Activated T-helper 17 cell treated with anti-CD3 and anti-CD28 coated beads, Interleukin-2, amount 50 U/mL, for 72 hours (primary cell): ENCODE measurements around the gene FAM89A. TPM values are rescaled to one million over a fixed set of nuclear protein-coding genes. Genes with fewer than 3 reads are reported as not detected.

Experiments used
- ATAC-seq: fragments of 150-1000 bp; cut with Tn5 transposase; replicated peaks from 2 replicates; pipeline ENCODE4 v1.10.0; 2021; ENCODE audit warnings: mild to moderate bottlenecking, moderate library complexity
- H3K27ac Mint-ChIP-seq: one replicate; pipeline ENCODE4 v1.8.0; 2022; ENCODE audit warnings: mixed read lengths
- H3K27me3 Mint-ChIP-seq: one replicate; pipeline ENCODE4 v1.8.0; 2022; ENCODE audit warnings: mixed read lengths
- H3K36me3 Mint-ChIP-seq: one replicate; pipeline ENCODE4 v1.8.0; 2022; ENCODE audit warnings: low read depth, mild to moderate bottlenecking, mixed read lengths
- H3K4me1 Mint-ChIP-seq: one replicate; pipeline ENCODE4 v1.8.0; 2022; ENCODE audit warnings: mixed read lengths
- H3K4me3 Mint-ChIP-seq: one replicate; pipeline ENCODE4 v1.8.0; 2022; ENCODE audit warnings: mild to moderate bottlenecking, mixed read lengths
- H3K9me3 Mint-ChIP-seq: one replicate; pipeline ENCODE4 v1.8.0; 2022; ENCODE audit warnings: mixed read lengths
- total RNA-seq, 2 donors: library from RNA; stranded (reverse); gene quantifications; one replicate each; pipeline ENCODE4 v1.2.3, GENCODE V29; 2022

Gene FAM89A
- total RNA-seq, result 10 to 100 TPM; 11.2 to 17.2 TPM

GRCh38 chr1:231040019-231040799 lies at the start of gene FAM89A:
Gene FAM89A (minus strand): TSS chr1:231040254. CDS start chr1:231040211, 43 bp downstream.
- Mint-ChIP-seq H3K4me1 (peaks cover 16% of the 10 kb centered on the region), H3K27me3 (no peaks in the 10 kb centered on the region), H3K27ac (peak within 1 kb of the TSS; percentile 63), H3K4me3 (peak within 1 kb of the TSS; percentile 72), H3K9me3 (no peaks in the 10 kb centered on the region), H3K36me3 (no peaks in the 10 kb centered on the region)
- ATAC-seq, result peak; percentile 81

GRCh38 chr1:231084353-231084752 lies 44.3 kb upstream of the FAM89A start:
- no peak for ATAC-seq
- H3K36me3 Mint-ChIP-seq, result no peaks in the 10 kb centered on the region
- H3K4me3 Mint-ChIP-seq, result no peak overlapping the region
- H3K27ac Mint-ChIP-seq, result no peak overlapping the region
- H3K27me3 Mint-ChIP-seq, result peaks cover 9% of the 10 kb centered on the region
- H3K9me3 Mint-ChIP-seq, result no peaks in the 10 kb centered on the region
- H3K4me1 Mint-ChIP-seq, result no peaks in the 10 kb centered on the region

- H3K4me1 Mint-ChIP-seq, result no peaks in the 10 kb centered on the region
- no peak overlapping the region for H3K27ac Mint-ChIP-seq
- ATAC-seq, result no peak
- H3K9me3 Mint-ChIP-seq, result no peaks in the 10 kb centered on the region
- no peaks in the 10 kb centered on the region for H3K36me3 Mint-ChIP-seq
- H3K4me3 Mint-ChIP-seq, result no peak overlapping the region
- peaks cover 8% of the 10 kb centered on the region for H3K27me3 Mint-ChIP-seq
These were observed 39.1 kb upstream of the FAM89A start for GRCh38 chr1:231079163-231079562.

- H3K27me3 Mint-ChIP-seq, result peaks cover 8% of the 10 kb centered on the region
- no peaks in the 10 kb centered on the region for H3K9me3 Mint-ChIP-seq
- H3K36me3 Mint-ChIP-seq, result no peaks in the 10 kb centered on the region
- no peaks in the 10 kb centered on the region for H3K4me1 Mint-ChIP-seq
- H3K4me3 Mint-ChIP-seq, result no peak overlapping the region
- no peak for ATAC-seq
- no peak overlapping the region for H3K27ac Mint-ChIP-seq
These were observed 38.2 kb upstream of the FAM89A start for GRCh38 chr1:231078250-231078649.

GRCh38 chr1:231076802-231077201 lies 36.7 kb upstream of the FAM89A start:
- Mint-ChIP-seq H3K9me3 (no peaks in the 10 kb centered on the region), H3K4me1 (no peaks in the 10 kb centered on the region), H3K36me3 (no peaks in the 10 kb centered on the region), H3K27me3 (peaks cover 8% of the 10 kb centered on the region), H3K4me3 (no peak overlapping the region), H3K27ac (no peak overlapping the region)
- ATAC-seq, result no peak

- no peak overlapping the region for H3K4me3 Mint-ChIP-seq
- H3K9me3 Mint-ChIP-seq, result no peaks in the 10 kb centered on the region
- H3K4me1 Mint-ChIP-seq, result no peaks in the 10 kb centered on the region
- no peak for ATAC-seq
- H3K27me3 Mint-ChIP-seq, result peaks cover 8% of the 10 kb centered on the region
- no peak overlapping the region for H3K27ac Mint-ChIP-seq
- no peaks in the 10 kb centered on the region for H3K36me3 Mint-ChIP-seq
These were observed 35.4 kb upstream of the FAM89A start for GRCh38 chr1:231075497-231075896.

- Mint-ChIP-seq H3K36me3 (no peaks in the 10 kb centered on the region), H3K27ac (no peak overlapping the region), H3K27me3 (peaks cover 8% of the 10 kb centered on the region), H3K4me1 (no peaks in the 10 kb centered on the region), H3K4me3 (no peak overlapping the region), H3K9me3 (no peaks in the 10 kb centered on the region)
- no peak for ATAC-seq
These were observed 35.0 kb upstream of the FAM89A start for GRCh38 chr1:231075020-231075419.

- no peak overlapping the region for H3K27ac Mint-ChIP-seq
These were observed 34.0 kb upstream of the FAM89A start for GRCh38 chr1:231074046-231074445.

GRCh38 chr1:231073331-231073730 lies 33.3 kb upstream of the FAM89A start:
- H3K27me3 Mint-ChIP-seq, result no peaks in the 10 kb centered on the region
- ATAC-seq, result no peak
- no peaks in the 10 kb centered on the region for H3K9me3 Mint-ChIP-seq
- H3K4me1 Mint-ChIP-seq, result no peaks in the 10 kb centered on the region
- no peaks in the 10 kb centered on the region for H3K36me3 Mint-ChIP-seq
- H3K4me3 Mint-ChIP-seq, result no peak overlapping the region
- no peak overlapping the region for H3K27ac Mint-ChIP-seq

More at GRCh38 chr1:231074046-231074445, 34.0 kb upstream of the FAM89A start:
- no peak for ATAC-seq
- Mint-ChIP-seq H3K9me3 (no peaks in the 10 kb centered on the region), H3K36me3 (no peaks in the 10 kb centered on the region), H3K4me1 (no peaks in the 10 kb centered on the region), H3K4me3 (no peak overlapping the region), H3K27me3 (peaks cover 4% of the 10 kb centered on the region)

GRCh38 chr1:231072502-231073094 lies 32.5 kb upstream of the FAM89A start:
- no peaks in the 10 kb centered on the region for H3K4me1 Mint-ChIP-seq
- no peaks in the 10 kb centered on the region for H3K27me3 Mint-ChIP-seq
- no peak overlapping the region for H3K27ac Mint-ChIP-seq
- ATAC-seq, result no peak
- no peaks in the 10 kb centered on the region for H3K9me3 Mint-ChIP-seq
- H3K4me3 Mint-ChIP-seq, result no peak overlapping the region
- no peaks in the 10 kb centered on the region for H3K36me3 Mint-ChIP-seq

GRCh38 chr1:231072041-231072440 lies 32.0 kb upstream of the FAM89A start:
- H3K9me3 Mint-ChIP-seq, result no peaks in the 10 kb centered on the region
- H3K4me1 Mint-ChIP-seq, result no peaks in the 10 kb centered on the region
- H3K27me3 Mint-ChIP-seq, result no peaks in the 10 kb centered on the region
- no peak for ATAC-seq
- H3K4me3 Mint-ChIP-seq, result no peak overlapping the region
- H3K36me3 Mint-ChIP-seq, result no peaks in the 10 kb centered on the region
- H3K27ac Mint-ChIP-seq, result no peak overlapping the region

- H3K27me3 Mint-ChIP-seq, result peaks cover 3% of the 10 kb centered on the region
- no peak overlapping the region for H3K27ac Mint-ChIP-seq
- no peak for ATAC-seq
- H3K4me3 Mint-ChIP-seq, result no peak overlapping the region
- H3K36me3 Mint-ChIP-seq, result no peaks in the 10 kb centered on the region
- H3K9me3 Mint-ChIP-seq, result no peaks in the 10 kb centered on the region
- H3K4me1 Mint-ChIP-seq, result no peaks in the 10 kb centered on the region
These were observed 30.8 kb upstream of the FAM89A start for GRCh38 chr1:231070758-231071444.

GRCh38 chr1:231069333-231069732 lies 29.3 kb upstream of the FAM89A start:
- ATAC-seq, result no peak
- Mint-ChIP-seq H3K27me3 (peaks cover 3% of the 10 kb centered on the region), H3K9me3 (no peaks in the 10 kb centered on the region), H3K4me3 (no peak overlapping the region), H3K27ac (no peak overlapping the region), H3K4me1 (no peaks in the 10 kb centered on the region), H3K36me3 (no peaks in the 10 kb centered on the region)

GRCh38 chr1:231068762-231069161 lies 28.7 kb upstream of the FAM89A start:
- Mint-ChIP-seq H3K27ac (no peak overlapping the region), H3K4me1 (no peaks in the 10 kb centered on the region), H3K4me3 (no peak overlapping the region), H3K9me3 (no peaks in the 10 kb centered on the region), H3K36me3 (no peaks in the 10 kb centered on the region), H3K27me3 (peaks cover 3% of the 10 kb centered on the region)
- ATAC-seq, result no peak
